Dendritic cell treated with granulocyte-macrophage colony-stimulating factor and Interleukin-4, amounts not matched to agents 40 ng/mL and 50 ng/mL, for 4 days (primary cell): Measurements from ENCODE around the gene FSTL4.

ENCODE experiments used
- H3K27ac Mint-ChIP-seq: one replicate; pipeline ENCODE4 v1.8.0; 2022; ENCODE audit warnings: mild to moderate bottlenecking, mixed read lengths
- H3K27me3 Mint-ChIP-seq: one replicate; pipeline ENCODE4 v1.8.0; 2022; ENCODE audit warnings: mild to moderate bottlenecking, mixed read lengths
- H3K36me3 Mint-ChIP-seq: one replicate; pipeline ENCODE4 v1.8.0; 2022; ENCODE audit warnings: low read depth, mixed read lengths
- H3K4me1 Mint-ChIP-seq: one replicate; pipeline ENCODE4 v1.8.0; 2022; ENCODE audit warnings: low read depth, mixed read lengths
- H3K4me3 Mint-ChIP-seq: one replicate; pipeline ENCODE4 v1.8.0; 2022; ENCODE audit warnings: mild to moderate bottlenecking, moderate library complexity, mixed read lengths
- H3K9me3 Mint-ChIP-seq: one replicate; pipeline ENCODE4 v1.8.0; 2022; ENCODE audit warnings: mixed read lengths
- intact Hi-C: fragments of 100-400 bp; cut with micrococcal nuclease; formaldehyde crosslinking; loops from one replicate; pipeline ENCODE4 v1.15.0; 2022

FSTL4 gene

DNA sequence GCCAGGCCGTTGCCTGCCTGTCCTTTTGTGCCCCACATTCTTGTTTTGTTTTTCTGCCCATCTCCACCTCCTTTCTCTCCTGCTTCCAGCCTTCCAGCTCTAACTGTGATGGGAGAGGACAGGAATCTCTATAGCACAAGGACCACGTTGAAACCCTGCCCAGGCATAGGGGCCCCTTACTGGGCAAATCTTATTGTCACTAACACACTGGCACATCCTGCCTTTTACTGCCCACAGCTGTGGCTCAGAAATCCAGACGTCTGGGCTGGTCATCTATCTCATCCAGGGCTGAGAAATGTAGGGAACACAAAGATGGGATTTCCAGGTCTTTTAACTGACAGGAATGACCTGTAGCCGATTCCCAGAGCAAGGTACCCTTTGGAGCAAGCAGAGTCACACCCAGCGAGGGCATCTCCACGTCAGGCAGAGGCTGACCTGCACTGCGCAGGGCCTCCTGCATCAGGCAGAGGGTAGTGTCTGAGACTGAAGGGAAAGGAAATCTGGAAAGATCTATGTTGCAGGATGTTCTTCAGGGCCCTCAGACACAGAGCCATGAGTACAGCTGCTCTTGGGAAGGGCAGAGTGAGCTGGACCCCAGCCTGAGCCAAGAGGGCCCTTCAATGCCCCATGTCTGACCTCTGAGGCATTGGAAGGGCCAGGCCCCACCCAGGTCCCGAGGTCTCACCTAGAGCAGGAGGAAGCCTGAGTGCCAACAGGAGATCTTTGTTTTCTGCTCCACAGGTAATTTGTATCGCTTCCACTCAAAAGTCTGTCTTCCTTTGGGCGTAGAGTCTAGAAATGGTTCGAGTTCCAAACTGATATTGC lies 278.8 kb downstream of the FSTL4 start:
- Mint-ChIP-seq H3K36me3 (no peaks in the 10 kb centered on the region), H3K27ac (no peak overlapping the region), H3K4me1 (no peaks in the 10 kb centered on the region), H3K27me3 (no peaks in the 10 kb centered on the region), H3K9me3 (no peaks in the 10 kb centered on the region), H3K4me3 (no peak overlapping the region)
- intact Hi-C loops, result no loop called here

DNA sequence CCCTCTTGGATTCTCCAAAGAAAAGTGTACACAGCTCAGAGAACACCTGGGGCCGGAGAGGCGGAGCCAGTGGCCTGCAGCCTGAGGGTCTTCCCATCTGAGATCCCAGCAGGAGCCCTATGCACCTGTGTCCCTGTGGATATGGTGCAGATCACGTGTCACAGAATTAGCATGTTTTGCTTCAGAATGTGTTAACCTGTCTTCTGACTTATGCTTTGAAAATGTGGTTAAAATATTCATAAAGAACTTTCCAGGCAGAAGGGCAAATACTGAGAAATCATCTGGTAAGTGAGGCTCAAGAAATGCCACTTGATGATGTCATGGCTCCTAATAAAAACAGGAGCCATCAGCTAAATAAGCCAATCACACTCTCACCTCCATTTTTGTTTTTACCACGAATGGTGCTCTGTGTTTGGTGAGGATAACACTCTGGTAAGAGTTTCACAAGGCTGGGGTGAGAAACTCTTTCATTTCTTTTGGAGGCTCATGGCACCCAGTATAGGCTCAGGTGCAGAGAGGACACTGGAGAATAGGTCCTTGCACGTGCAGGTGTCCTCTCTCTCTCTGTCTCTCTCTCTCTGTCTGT lies 279.8 kb downstream of the FSTL4 start:
- no peak overlapping the region for H3K27ac Mint-ChIP-seq
- H3K36me3 Mint-ChIP-seq, result no peaks in the 10 kb centered on the region
- H3K4me3 Mint-ChIP-seq, result no peak overlapping the region
- no peaks in the 10 kb centered on the region for H3K27me3 Mint-ChIP-seq
- intact Hi-C loops, result no loop called here
- H3K9me3 Mint-ChIP-seq, result no peaks in the 10 kb centered on the region
- no peaks in the 10 kb centered on the region for H3K4me1 Mint-ChIP-seq

DNA sequence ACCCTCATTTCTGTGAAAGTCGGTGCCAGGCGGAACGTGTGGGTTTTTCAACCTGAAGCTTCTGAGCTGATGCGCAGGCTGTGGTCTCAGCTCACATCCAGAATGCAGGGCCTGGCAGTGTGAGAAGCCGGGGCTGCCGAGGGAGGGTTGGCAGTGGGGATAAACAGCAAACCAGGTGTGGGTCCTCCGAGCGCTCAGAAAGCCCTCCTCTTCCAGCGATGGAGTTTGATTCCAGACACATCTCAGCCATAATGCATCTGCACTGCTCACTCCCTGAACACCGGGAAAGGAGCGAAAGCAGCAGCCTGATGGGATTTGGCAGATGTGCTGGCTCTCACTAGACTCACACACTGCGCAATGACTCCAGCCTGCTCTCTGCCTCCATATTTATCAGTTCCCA lies 280.4 kb downstream of the FSTL4 start:
- Mint-ChIP-seq H3K27me3 (no peaks in the 10 kb centered on the region), H3K4me3 (no peak overlapping the region), H3K27ac (no peak overlapping the region), H3K4me1 (no peaks in the 10 kb centered on the region), H3K36me3 (no peaks in the 10 kb centered on the region), H3K9me3 (no peaks in the 10 kb centered on the region)
- intact Hi-C loops, result no loop called here

DNA sequence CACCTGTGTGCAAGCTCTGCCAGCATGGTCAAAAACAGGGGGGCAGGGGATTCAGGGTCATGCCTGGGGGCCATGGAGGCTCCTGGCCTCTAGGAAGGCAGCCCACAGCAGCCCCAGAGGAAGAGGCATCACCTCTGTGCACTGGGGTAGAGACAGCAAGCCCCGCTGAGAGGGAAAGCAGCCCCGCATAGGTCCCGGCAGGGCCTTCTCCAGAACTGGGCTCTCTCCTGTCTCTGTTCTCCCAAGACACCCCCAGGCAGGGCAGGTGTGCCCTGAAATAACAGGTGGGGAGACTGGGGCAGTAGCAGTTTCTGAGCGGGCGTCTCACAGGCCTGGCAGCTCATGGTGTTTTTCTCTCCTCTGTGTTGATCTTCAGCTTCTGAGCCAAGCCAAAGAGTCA lies 281.4 kb downstream of the FSTL4 start:
- H3K4me3 Mint-ChIP-seq, result no peak overlapping the region
- H3K36me3 Mint-ChIP-seq, result no peaks in the 10 kb centered on the region
- no peaks in the 10 kb centered on the region for H3K27me3 Mint-ChIP-seq
- no peaks in the 10 kb centered on the region for H3K4me1 Mint-ChIP-seq
- no peak overlapping the region for H3K27ac Mint-ChIP-seq
- intact Hi-C loops, result no loop called here
- no peaks in the 10 kb centered on the region for H3K9me3 Mint-ChIP-seq

DNA sequence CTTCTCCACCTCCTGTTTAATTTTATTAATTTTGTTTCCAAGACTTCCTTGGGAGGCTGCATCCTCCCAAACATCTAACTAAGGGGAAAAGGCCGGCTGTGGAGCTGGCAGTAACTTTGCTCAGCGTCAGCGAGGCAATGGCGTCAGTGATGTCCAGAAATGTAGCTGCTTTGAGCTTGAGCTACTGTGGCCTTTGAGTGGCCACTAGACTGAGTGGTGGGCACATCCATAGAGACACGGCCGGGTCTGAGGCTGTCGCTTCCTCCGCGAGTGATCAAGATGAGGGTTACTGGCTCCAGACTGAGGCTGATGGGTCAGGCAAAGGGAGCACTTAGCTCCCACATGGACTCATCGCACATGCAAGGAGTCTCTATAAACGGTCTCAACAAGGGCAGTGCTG lies 283.5 kb downstream of the FSTL4 start:
- H3K27ac Mint-ChIP-seq, result no peak overlapping the region
- H3K36me3 Mint-ChIP-seq, result no peaks in the 10 kb centered on the region
- no peaks in the 10 kb centered on the region for H3K4me1 Mint-ChIP-seq
- H3K9me3 Mint-ChIP-seq, result no peaks in the 10 kb centered on the region
- intact Hi-C loops, result no loop called here
- no peaks in the 10 kb centered on the region for H3K27me3 Mint-ChIP-seq
- no peak overlapping the region for H3K4me3 Mint-ChIP-seq

DNA sequence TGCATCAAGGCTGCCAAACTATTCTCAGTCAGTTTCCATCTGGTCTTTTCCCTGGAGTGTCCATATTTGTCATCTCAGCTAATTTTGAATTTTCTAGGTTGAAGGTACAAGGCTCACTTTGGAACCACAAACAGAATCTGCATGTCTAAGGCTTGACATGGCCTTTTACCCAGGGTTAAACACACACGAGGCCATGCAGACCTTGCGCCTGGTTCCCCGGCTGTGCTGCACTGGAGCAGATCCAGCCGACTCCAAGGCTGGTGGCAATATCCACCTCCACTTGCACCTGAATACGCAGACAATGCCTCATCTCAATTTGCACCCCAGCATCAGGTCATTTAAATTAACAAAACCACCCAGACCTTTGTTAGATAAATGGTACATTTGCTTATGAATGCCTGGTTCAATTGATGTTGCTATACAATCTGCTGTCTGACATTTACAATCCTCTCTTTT lies 284.4 kb downstream of the FSTL4 start:
- Mint-ChIP-seq H3K27me3 (no peaks in the 10 kb centered on the region), H3K27ac (no peak overlapping the region), H3K4me1 (no peaks in the 10 kb centered on the region), H3K4me3 (no peak overlapping the region), H3K9me3 (no peaks in the 10 kb centered on the region), H3K36me3 (no peaks in the 10 kb centered on the region)
- intact Hi-C loops, result no loop called here

DNA sequence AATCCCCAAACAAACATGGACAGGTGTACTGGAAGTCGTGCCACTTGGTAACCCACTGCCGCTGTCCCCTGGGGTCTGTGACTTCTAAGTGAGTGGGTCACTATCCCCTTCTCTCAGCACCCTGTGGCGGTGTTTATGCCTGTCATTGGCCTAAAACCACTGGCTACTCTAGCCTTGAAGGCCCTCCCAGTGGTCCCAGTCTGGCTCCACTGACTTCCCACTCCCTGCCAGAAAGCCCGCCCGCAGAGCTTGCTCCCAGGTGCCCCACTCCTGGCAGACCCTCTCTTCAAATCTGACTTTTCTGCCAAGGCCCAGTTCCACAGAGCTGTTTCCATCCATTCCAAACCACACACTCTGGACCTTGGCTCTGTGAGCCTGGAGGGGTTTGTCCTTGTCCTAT lies 286.0 kb downstream of the FSTL4 start:
- Mint-ChIP-seq H3K27me3 (no peaks in the 10 kb centered on the region), H3K4me1 (no peaks in the 10 kb centered on the region), H3K36me3 (no peaks in the 10 kb centered on the region), H3K4me3 (no peak overlapping the region), H3K27ac (no peak overlapping the region), H3K9me3 (no peaks in the 10 kb centered on the region)
- intact Hi-C loops, result no loop called here

DNA sequence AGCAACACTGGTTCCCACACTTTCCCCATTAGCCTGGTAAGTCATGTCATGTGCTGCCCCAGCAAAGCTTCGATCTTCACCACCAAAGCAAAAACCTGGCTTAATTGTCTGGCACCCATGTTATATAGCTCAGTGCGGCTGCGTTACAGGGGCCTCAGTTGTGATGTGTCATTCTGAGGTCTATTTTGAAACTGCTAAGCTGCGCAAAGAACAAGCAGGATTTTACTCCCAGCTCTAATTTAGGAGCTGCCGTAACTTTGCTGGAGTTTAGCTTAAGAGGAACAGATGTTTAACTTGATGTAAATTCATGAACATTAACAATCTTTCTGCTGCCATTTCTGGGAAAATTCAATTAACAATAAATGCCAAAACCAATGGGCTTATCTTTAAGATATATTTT lies 286.5 kb downstream of the FSTL4 start:
- no peaks in the 10 kb centered on the region for H3K36me3 Mint-ChIP-seq
- intact Hi-C loops, result no loop called here
- H3K9me3 Mint-ChIP-seq, result no peaks in the 10 kb centered on the region
- H3K27ac Mint-ChIP-seq, result no peak overlapping the region
- H3K4me3 Mint-ChIP-seq, result no peak overlapping the region
- no peaks in the 10 kb centered on the region for H3K27me3 Mint-ChIP-seq
- no peaks in the 10 kb centered on the region for H3K4me1 Mint-ChIP-seq

DNA sequence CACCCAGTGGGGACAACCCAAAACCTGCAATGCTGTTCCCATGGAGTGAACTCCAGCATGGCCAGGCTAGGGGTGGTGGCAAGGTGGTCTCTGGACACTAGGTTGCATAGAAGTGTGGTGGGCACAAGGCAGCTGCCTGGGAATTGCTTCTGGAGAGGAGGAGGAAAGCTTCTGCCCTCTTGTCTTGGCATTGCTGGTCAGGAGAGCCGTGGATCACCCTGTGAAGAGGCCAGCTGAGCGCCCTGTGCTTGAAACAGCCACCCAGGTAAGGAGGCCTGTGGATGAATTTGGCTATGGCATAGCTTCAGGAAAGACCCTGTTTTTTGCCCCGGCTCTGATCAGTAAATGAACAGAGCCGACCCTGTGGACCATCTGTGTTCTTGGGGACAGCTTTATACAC lies 287.4 kb downstream of the FSTL4 start:
- H3K4me1 Mint-ChIP-seq, result no peaks in the 10 kb centered on the region
- no peaks in the 10 kb centered on the region for H3K9me3 Mint-ChIP-seq
- intact Hi-C loops, result no loop called here
- no peak overlapping the region for H3K27ac Mint-ChIP-seq
- no peak overlapping the region for H3K4me3 Mint-ChIP-seq
- no peaks in the 10 kb centered on the region for H3K36me3 Mint-ChIP-seq
- H3K27me3 Mint-ChIP-seq, result no peaks in the 10 kb centered on the region

DNA sequence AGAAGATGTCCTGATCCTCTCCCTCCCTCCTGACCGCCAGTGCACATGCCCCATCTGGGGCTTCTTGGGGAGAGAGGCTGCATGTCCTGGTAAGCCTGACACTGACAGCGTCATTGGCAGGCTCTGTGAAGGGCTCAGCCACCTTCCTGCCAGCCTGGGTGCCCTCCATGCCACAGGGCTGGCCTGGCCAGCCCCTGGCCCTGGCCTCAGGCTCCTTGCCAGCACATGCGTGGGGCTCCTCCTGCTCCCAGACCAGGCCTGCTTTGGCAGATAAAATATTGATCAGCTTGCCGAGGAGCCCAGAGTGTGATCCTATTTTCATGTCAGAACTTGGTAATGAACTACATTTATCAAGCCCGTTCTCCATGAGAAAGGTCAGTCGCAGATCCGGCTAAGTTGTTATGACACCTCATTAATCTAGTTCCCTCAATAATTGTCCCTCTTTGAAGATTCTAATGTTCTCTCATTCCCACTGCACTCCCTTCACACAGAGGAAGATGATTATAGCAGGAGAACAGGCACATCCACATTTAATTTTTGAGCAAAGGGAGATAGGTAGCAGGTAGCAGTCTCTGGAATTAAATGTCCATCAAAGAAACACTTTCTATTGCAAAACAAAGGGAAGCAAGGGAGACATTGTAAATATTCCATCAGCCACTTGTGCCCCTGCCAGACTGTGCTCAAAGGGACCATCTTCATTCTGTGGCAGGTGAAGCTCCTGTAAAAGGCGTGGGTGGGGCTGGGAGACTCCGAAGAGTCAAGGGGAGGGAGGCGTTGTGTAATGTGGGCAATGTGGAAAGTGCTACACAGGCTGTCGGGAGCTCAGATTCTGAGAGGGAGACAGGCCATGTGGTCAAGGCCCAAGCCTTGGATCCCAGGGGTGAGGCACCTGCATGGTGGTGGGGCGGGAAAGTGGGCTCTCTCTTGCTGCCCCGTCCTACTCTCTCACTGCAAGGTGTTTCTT lies 288.6 kb downstream of the FSTL4 start:
- intact Hi-C loops, result no loop called here
- H3K36me3 Mint-ChIP-seq, result no peaks in the 10 kb centered on the region

DNA sequence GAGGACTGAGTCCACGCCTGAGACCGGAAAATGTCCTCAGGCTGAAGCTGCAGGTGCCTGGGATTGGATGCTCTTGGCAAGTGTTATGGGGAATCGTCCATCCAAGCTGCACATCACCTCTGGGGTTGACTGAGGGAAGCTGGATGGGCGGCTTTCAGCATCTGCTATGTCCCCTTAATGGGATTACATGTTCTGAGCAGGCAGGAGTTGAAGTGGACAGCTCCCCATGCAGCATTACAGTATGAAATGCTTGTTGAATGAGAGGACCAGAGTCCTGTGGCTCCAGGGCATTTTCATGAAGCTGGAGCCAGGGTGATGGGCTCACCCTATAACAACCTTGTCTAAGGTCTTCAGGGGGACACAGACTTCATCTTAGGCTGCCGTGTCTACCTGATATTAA lies 289.6 kb downstream of the FSTL4 start:
- intact Hi-C loops, result no loop called here
- H3K9me3 Mint-ChIP-seq, result no peaks in the 10 kb centered on the region
- H3K36me3 Mint-ChIP-seq, result no peaks in the 10 kb centered on the region
- H3K4me3 Mint-ChIP-seq, result no peak overlapping the region
- no peaks in the 10 kb centered on the region for H3K27me3 Mint-ChIP-seq
- no peak overlapping the region for H3K27ac Mint-ChIP-seq
- H3K4me1 Mint-ChIP-seq, result no peaks in the 10 kb centered on the region

More for the DNA sequence above, 288.6 kb downstream of the FSTL4 start:
- no peaks in the 10 kb centered on the region for H3K27me3 Mint-ChIP-seq
- no peaks in the 10 kb centered on the region for H3K9me3 Mint-ChIP-seq
- no peak overlapping the region for H3K27ac Mint-ChIP-seq
- H3K4me1 Mint-ChIP-seq, result no peaks in the 10 kb centered on the region
- H3K4me3 Mint-ChIP-seq, result no peak overlapping the region

DNA sequence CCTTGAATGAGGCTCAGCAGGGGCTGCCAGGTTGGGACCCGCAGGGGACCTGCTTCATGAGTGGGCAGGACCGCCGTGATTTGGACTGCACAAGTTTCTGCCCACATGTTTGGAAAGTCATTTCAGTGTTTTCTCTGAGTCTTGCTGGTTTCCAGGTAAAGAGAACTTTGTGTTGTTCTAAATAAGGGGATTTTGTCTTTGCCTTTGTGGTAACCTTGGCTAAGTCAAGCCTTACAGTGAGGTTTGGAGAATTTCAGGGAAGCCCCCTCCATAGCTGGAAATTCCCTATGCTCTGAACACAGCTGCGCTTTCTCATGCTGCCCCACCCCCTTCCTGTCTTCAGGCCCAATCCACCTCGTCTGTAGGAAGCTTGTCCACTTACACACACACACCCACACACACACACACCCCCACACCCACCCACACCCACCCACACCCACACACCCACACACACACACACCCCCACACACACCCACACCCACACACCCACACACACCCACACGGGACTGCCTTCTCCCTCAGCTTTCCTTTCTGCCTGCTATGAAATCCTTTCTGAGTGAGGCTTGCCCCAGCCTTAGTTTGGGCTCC lies 290.4 kb downstream of the FSTL4 start:
- Mint-ChIP-seq H3K27me3 (no peaks in the 10 kb centered on the region), H3K4me3 (no peak overlapping the region), H3K9me3 (no peaks in the 10 kb centered on the region), H3K4me1 (no peaks in the 10 kb centered on the region), H3K36me3 (no peaks in the 10 kb centered on the region), H3K27ac (no peak overlapping the region)
- intact Hi-C loops, result no loop called here

DNA sequence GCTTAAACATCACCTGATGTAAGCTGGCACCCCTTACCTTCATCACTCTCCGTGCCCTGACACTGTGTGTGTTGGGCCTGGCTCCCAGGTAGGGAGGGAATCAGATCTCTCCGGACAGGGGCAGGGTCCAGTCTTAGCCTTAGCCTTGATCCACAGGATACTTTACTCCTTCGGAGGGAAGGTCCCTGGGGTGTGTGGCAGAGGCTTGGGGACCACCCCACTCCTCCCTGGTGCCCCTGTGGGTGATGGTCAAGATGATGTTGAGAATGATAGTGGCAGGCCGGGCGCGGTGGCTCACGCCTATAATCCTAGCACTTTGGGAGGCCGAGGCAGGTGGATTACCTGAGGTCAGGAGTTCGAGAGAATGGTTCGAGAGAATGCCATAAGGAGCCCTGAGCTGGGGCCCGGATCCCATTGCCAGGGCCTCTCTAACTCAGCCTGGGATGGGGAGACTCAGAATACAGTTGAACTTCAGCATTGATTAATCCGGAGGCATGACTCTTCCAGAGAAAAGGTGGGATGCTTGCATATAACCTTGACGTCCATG lies 291.0 kb downstream of the FSTL4 start:
- Mint-ChIP-seq H3K27ac (no peak overlapping the region), H3K27me3 (no peaks in the 10 kb centered on the region), H3K4me1 (no peaks in the 10 kb centered on the region), H3K9me3 (no peaks in the 10 kb centered on the region), H3K36me3 (no peaks in the 10 kb centered on the region), H3K4me3 (no peak overlapping the region)
- intact Hi-C loops, result no loop called here
